EH (cell line): ENCODE results near the gene DR1.
"Not testable (repeated sequence)": the region's sequence is repeated elsewhere in the genome, so short reads cannot be mapped to it uniquely, and the experiment has no call there.

Source experiments
- DNase-seq: peaks from one replicate; pipeline ENCODE4 v3.0.0-alpha.2; 2015; ENCODE audit warnings: low read depth

The DR1 gene

GRCh38 chr1:93386268-93386667 is 40.6 kb downstream of the DR1 start:
- DNase-seq = not testable (repeated sequence)

GRCh38 chr1:93394514-93394913 is 48.8 kb downstream of the DR1 start:
- peak; percentile 38 for DNase-seq

- DNase-seq = peak; percentile 12
Measured at GRCh38 chr1:93395195-93395594, 49.5 kb downstream of the DR1 start.

GRCh38 chr1:93399781-93400180 is 54.1 kb downstream of the DR1 start:
- peak; percentile 32 for DNase-seq

GRCh38 chr1:93408203-93408602 is 62.5 kb downstream of the DR1 start:
- no peak for DNase-seq

- no peak for DNase-seq
Measured at GRCh38 chr1:93411000-93411399, 65.3 kb downstream of the DR1 start.

- DNase-seq = no peak
Measured at GRCh38 chr1:93414749-93415148, 69.0 kb downstream of the DR1 start.

GRCh38 chr1:93415296-93415695 is 69.6 kb downstream of the DR1 start:
- no peak for DNase-seq

GRCh38 chr1:93416183-93416582 is 70.5 kb downstream of the DR1 start:
- DNase-seq = no peak
